ENCODE data around the gene CUX1.
"Not testable (repeated sequence)": the region's sequence is repeated elsewhere in the genome, so short reads cannot be mapped to it uniquely, and the experiment has no call there.

The CUX1 gene

DNA sequence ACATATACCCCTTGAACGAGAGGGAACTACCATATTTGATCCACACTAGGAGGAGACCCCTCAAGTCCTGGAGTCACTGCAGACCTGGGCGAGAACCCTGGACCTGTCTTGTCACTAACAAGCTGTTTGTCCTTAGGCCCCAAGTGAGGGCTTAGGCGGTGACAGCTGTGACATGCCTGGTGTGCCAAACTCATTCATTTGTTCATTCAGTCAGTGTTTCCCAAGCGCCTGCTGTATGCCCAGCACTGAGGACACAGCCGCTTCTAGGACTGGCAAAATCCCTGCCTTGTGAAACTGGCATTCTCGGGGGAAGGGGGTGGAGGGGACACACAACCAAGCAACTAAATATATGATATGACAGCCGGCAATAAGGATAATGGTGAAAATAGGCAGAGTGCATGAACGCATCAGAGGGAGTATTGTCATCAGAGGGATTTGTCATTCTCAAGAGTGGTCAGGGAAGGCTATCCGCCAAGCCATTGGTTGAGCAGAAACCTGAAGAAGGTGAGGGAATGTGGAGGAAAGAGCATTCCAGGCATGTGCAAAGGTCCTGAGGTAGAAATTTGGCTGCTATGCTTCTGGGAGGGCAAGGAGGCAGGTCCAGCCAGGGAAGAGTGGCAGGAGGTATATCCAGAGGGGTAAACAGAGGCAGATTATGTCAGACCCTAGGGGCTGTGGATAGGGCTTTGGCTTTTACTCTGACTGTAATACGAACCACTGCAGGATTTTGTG is 480.2 kb downstream of the CUX1 start:
- FAIRE-seq, result no peak

- no peak for FAIRE-seq
These were observed 483.3 kb downstream of the CUX1 start for GRCh38 chr7:102300643-102301221.

DNA sequence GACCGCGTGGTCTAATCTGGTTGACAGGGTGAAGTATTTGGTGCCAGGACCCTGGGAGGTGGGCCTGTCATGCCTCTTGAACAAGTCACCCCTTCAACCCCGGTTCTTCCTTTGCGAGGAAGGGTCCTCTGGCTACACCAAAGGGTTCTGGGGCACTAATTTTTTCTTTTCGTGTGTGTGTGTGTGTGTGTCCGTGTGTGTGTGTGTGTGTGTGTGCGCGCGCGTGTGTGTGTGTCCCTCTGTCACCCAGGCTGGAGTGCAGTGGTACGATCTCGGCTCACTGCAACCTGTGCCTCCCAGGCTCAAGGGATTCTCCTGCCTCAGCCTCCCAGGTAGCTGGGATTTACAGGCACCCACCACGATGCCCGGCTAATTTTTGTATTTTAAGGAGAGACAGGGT is 483.9 kb downstream of the CUX1 start:
- not testable (repeated sequence) for FAIRE-seq

GRCh38 chr7:102302025-102302424 is 484.6 kb downstream of the CUX1 start:
- FAIRE-seq, result no peak

DNA sequence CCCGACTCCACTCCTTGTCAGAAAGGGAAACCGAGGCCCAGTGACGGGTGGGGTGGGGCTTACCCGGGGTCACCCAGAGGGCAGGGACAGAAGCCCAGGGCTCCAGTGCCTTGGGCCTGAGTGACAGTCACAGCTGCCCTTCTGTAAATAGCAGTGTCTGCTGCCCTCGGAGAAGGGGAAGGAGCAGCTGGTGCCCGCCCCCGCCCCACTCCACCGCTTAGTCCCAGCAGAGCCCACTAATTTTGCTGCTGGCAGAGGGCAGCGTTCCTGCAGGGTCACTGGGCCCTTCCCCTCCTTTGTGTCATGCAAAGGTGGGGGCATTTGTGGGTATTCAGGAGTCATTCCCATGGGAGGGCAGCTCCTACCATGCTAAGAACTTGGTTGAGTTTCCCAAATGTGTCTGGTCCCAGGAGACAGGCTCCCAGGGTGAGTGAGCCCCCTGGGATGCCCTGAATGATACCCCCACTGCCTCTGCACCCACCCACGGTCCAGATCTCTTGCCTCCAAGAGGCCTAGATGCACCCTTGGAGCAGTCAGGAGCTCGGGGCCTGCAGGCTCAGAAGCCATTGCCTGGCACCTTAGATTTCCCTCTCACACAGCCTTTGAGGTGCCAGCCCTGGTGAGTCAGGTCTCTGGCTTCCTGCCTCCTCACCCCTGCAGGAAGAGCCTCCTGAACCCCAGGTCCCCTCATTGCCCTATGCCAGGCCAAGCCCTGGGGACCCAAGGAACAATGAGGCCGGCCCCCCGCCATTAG is 486.4 kb downstream of the CUX1 start:
- no peak for FAIRE-seq

- FAIRE-seq, result no peak
These were observed 487.2 kb downstream of the CUX1 start for GRCh38 chr7:102304668-102305067.

GRCh38 chr7:102305414-102306268 is 488.2 kb downstream of the CUX1 start:
- no peak for FAIRE-seq

- FAIRE-seq, result no peak
These were observed 489.7 kb downstream of the CUX1 start for GRCh38 chr7:102306916-102307677.

DNA sequence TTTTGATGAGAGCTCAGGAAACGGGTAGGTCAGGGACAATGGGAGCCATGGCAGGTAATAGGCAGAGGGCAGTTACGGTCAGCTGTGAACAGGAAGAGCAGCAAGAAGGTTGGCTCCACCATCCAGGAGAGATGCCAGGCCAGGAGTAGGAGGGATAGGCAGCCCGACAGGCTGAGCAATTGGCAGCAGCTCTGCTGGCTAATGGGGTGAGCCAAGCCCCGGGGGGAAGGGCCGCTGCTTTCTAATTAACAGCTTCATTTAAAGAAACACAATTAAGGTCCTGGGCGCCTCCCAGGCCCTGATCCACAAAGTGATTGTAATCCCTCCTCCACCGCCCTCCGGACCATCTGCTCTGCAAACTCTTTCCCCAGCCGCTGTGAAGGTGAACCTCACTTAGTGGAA is 493.0 kb downstream of the CUX1 start:
- FAIRE-seq, result no peak

- FAIRE-seq, result no peak
These were observed 494.9 kb downstream of the CUX1 start for GRCh38 chr7:102312317-102312716.

DNA sequence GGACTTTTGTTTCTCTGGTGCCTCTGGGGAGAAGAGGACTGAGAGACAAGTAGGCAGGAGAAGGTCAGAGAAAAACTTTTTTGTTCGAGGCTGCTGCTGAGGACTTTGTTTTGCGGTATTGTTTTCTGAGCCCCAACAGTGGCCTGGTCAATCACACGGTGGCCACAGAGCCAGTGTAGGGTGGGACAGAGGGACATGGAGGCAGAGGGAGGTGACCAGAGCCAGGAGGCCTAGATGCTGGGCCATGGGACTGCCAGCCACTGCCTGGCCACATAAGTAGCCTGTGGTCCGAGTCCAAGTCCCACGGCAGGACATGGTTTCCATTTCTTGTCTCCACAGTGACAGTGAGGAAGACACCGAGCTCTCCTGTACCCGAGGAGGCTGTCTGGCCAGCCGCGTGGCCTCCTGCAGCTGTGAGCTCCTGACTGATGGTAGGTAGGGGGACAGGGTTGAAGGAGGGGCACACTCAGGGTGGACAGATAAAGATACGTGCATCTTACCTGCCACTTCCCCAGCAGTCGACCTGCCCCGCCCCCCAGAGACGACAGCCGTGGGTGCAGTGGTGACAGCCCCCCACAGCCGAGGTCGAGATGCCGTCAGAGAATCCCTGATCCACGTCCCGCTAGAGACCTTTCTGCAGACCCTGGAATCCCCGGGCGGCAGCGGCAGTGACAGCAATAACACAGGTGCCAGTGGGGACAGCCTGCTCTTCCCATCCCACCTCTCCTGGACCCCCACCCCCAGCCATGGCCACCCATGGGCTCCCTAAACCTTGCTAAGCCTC is 496.8 kb downstream of the CUX1 start:
- FAIRE-seq, result no peak

- FAIRE-seq, result no peak
These were observed 500.0 kb downstream of the CUX1 start for GRCh38 chr7:102317231-102318059.

DNA sequence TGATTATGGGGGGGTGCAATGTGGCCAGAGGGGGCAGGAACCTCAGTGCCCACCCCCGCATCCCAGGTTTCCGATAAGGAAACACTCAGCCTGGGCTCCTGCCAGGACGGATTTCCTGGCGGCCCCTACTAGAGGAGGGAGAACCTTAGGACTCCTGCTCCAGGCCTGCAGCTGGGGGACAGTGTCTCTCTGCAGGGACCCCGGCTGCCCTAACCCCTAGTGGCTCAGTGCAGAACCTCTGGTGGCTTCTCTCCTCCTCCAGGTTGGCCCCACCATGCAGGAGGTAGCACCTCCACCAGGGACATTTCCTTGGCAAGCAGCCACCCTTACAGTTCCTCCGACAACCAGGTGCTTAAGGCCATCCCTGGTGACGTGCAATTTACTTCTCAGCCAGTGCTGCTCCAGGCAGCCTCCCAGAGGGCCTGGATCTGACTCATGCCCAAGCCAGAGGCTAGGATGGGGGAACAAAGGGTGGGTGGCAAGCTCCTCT is 501.1 kb downstream of the CUX1 start:
- FAIRE-seq, result no peak

- no peak for FAIRE-seq
These were observed 502.2 kb downstream of the CUX1 start for GRCh38 chr7:102319671-102320070.

- FAIRE-seq, result no peak
These were observed 502.8 kb downstream of the CUX1 start for GRCh38 chr7:102320181-102320580.

DNA sequence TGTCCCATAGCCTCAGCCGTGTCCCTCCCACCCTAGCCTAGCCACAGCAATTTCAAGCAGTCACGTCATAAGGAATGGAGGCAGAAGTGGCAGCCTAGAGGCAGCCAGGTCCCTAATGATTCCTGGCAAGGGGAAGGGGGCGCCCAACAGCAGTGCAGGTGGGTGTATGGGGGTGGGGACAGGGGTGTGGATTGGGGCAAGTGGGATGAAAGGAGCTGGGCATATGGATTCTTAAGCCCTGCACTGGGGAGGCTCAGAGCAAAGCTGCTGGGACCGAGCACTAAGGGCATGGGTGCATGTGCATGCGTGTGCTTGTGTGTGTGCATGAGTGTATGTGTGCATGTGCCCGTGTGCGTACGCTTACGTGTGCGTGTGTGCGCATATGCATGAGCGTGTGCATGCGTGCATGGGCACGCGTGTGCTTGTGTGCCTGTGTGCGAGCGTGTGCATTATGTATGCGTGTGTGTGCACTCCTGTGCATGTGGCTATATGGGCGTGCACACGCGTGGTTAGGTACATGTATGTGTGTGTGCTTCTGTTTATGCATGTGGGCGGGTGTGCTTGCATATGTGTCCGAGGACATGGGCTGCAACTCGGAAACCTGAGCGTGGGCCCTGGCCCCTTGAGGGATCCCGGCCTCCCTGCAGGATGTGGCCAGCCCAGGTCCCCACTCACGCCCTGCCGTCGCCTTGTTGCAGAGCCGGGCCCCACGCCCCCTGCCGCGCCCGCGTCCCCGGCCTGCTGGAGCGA is 503.4 kb downstream of the CUX1 start:
- FAIRE-seq, result no peak

- no peak for FAIRE-seq
These were observed 504.1 kb downstream of the CUX1 start for GRCh38 chr7:102321351-102322201.

DNA sequence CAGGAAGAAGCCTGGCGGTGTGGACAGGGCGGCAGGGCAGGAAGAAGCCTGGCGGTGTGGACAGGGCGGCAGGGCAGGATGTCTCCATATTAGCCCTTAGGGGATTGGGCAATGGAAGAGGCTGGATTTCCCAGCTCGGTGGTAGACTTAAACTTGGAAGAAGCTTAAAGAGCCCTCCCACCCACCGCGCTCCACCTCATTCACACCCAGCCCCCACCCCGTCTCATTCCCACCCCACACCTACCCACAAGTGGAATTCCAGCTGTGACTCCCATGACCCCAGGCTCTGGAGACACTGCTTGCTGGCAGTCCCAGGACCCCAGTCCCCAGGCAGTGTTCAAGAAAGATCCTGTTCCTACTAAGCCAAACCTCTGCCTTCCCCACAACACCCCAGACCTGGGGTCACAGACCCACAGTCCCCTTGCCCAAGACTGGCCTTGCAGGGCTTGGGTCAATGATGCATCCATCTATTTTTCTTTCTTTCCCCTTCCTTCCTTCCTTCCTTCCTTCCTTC is 504.8 kb downstream of the CUX1 start:
- FAIRE-seq, result no peak

DNA sequence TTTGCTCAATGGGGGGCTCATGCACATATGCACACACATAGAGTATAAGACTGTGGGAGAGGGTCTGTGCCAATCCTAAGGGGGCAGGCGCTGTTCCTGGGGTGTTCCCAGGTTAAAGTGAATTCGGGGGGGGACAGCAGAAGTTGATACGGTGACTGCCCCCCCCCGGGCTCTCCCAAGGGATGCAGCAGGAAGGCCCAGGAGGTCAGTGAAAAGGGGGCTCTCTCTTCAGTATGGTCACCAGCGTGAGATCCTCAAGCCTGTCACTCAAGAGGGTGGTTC is 506.4 kb downstream of the CUX1 start:
- no peak for FAIRE-seq

All from A204.1 (cell line).